Pancreas (tissue), 10 donors: ENCODE data around the gene LTBP1. TPM values are rescaled to one million over a fixed set of nuclear protein-coding genes. Genes with fewer than 3 reads are reported as not detected.

Experiments
- ATAC-seq, 4 donors: fragments of 200-7000 bp; cut with Tn5 transposase; one replicate each; pipeline versions ENCODE4 v1.8.0 to v1.9.1; 2020; ENCODE audit warnings: mild to moderate bottlenecking in 4 of 4, moderate library complexity in 4 of 4
- DNase-seq, 6 donors: peaks; one replicate each; pipeline ENCODE4 v3.0.0-alpha.2; 2020
- FAIRE-seq: peaks from 2 replicates; lab custom pipeline; 2012; peaks lifted over from hg19 to GRCh38; lab: Jason Lieb, UNC
- H3K27ac ChIP-seq, 4 donors: fragments of 200-600 bp; sonication (generic); 1 replicate in 3 of 4; 2 replicates in 1 of 4; pipeline versions ENCODE4 v1.5.0 to v1.8.0; 2020
- H3K27me3 ChIP-seq, 4 donors: fragments of 200-600 bp; one replicate each; pipeline ENCODE4 v1.8.0; 2021
- H3K36me3 ChIP-seq, 3 donors: fragments of 200-600 bp; sonication (generic) in 1 of 3; one replicate each; pipeline versions ENCODE4 v1.5.0 to v1.8.0; 2020 to 2021
- H3K4me1 ChIP-seq, 3 donors: fragments of 200-600 bp; one replicate each; pipeline ENCODE4 v1.8.0; 2021
- H3K4me3 ChIP-seq, 4 donors: fragments of 200-600 bp; sonication (generic) in 2 of 4; one replicate each; pipeline versions ENCODE4 v1.5.0 to v1.8.0; 2020 to 2021
- H3K9me3 ChIP-seq, 4 donors: fragments of 200-600 bp; one replicate each; pipeline ENCODE4 v1.8.0; 2021
- WGBS, 2 donors: extraction: QIAGEN DNeasy Blood & Tissue Kit; methylation state at CpG; one replicate each; pipeline ENCODE4 v1.1.7; 2013; 5-methylcytosine and 5-hydroxymethylcytosine counted together
- intact Hi-C, 3 donors: fragments of 100-400 bp; cut with DNase I; formaldehyde crosslinking; loops; one replicate each; pipeline versions ENCODE4 v1.11.1 to v1.14.2; 2022
- polyA plus RNA-seq, 2 donors: library from polyadenylated mRNA; stranded (reverse); fragments of 200-250 nt; gene quantifications; one replicate each; pipeline ENCODE4 v1.2.3, GENCODE V29; 2013
- total RNA-seq, 6 donors: library from RNA; stranded (reverse); fragmentation: NEBNext Ultra II Directional in 4 of 6; extraction: Animal tissue kit (Norgen Biotek cat#: 25700) in 4 of 6; gene quantifications; one replicate each; pipeline versions ENCODE4 v1.2.1 to v1.2.4, GENCODE V29; 2021 to 2023
- TF ChIP-seq, protein P1 (sequence below), 4 donors: fragments of 200-600 bp; sonication (generic) in 3 of 4; IDR thresholded peaks; one replicate each; pipeline versions ENCODE4 v1.5.0 to v1.8.0; 2021; ENCODE audit warnings: antibody characterized with exemption in 4 of 4
- donor health status: healthy with polysubstance abuse.
- donor health status: DM: no; HTN: no; CAD: no; lungs with moderate emphysema.
- donor health status: DM: no; HTN: no; CAD: no.
- donor health status: control.
- donor health status: control.
- donor health status: Bipolar disorder and iron deficiency.
- donor health status: DM: yes; HTN: yes; CAD: no.
- donor health status: DM: no; HTN: no; CAD: no.
- donor health status: DM: no; HTN: no; CAD: no.
- donor health status: DM: yes; HTN: yes; CAD: no.

Gene LTBP1
- total and polyA plus RNA-seq, 8 donors, result 0.83 to 21.2 (median 2.6) TPM

DNA sequence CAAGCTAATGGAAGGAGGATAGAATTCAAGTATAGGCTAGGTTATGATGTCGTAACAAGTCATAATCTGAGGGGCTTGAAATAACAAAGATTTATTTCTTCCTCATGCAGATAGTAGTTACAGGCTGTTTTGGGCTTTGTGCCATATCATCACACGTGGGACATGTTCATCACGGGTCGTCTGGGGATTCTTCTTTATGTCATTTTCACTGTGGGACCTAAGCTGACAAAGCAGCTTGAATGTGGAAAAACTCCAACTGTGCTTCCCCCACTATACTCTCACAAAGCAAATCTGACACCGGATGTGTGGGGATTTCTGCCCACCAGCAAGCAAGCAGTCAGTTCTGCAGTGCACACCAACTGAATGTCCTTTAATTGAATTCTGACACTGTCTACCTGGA lies 124.8 kb downstream of the LTBP1 start:
- TF ChIP-seq, protein P1, sequence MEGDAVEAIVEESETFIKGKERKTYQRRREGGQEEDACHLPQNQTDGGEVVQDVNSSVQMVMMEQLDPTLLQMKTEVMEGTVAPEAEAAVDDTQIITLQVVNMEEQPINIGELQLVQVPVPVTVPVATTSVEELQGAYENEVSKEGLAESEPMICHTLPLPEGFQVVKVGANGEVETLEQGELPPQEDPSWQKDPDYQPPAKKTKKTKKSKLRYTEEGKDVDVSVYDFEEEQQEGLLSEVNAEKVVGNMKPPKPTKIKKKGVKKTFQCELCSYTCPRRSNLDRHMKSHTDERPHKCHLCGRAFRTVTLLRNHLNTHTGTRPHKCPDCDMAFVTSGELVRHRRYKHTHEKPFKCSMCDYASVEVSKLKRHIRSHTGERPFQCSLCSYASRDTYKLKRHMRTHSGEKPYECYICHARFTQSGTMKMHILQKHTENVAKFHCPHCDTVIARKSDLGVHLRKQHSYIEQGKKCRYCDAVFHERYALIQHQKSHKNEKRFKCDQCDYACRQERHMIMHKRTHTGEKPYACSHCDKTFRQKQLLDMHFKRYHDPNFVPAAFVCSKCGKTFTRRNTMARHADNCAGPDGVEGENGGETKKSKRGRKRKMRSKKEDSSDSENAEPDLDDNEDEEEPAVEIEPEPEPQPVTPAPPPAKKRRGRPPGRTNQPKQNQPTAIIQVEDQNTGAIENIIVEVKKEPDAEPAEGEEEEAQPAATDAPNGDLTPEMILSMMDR (IDR thresholded peaks at IDR 0.05), result no peak
- WGBS, 2 donors, result 64 to 69% methylated on average over 5 of the region's 5 CpGs

DNA sequence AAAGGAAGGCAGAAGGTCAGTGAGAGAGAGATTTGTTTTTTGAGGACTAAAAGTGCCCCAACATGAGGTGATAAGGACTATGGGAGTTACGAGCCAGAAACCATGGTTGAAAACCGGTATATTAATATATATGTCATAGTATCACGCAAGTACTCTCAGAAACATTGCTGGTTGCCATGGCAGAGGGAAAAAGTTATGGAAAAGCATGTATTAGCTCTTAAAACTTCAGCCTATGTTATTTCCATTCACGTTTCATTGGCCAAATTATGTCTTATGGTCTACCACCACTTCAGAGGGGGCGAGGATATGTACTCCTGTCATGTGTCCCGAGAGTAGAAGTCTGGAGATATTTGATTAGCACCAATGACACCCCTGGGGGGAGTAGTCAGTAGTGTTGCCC lies 125.9 kb downstream of the LTBP1 start:
- DNase-seq, result no peak
- peaks cover 0 to 4% (median 0%) of the 10 kb centered on the region in 3 donors for H3K4me1 ChIP-seq
- intact Hi-C loops, result no loop called here
- no peaks in the 10 kb centered on the region for H3K27me3 ChIP-seq
- H3K9me3 ChIP-seq, result no peaks in the 10 kb centered on the region
- TF ChIP-seq, protein P1 (IDR thresholded peaks at IDR 0.05), result no peak
- FAIRE-seq, result no peak
- no peaks in the 10 kb centered on the region for H3K36me3 ChIP-seq
- ATAC-seq, result no peak
- 79 to 80% methylated on average over 6 of the region's 6 CpGs for WGBS, 2 donors
- no peak overlapping the region for H3K4me3 ChIP-seq
- H3K27ac ChIP-seq, result peak overlapping the region in 2 of 4 donors; percentile 5 to 6

More for the DNA sequence above, 124.8 kb downstream of the LTBP1 start:
- FAIRE-seq, result no peak
- intact Hi-C loops, result no loop called here
- DNase-seq, result no peak
- Histone ChIP-seq H3K4me3 (no peak overlapping the region), H3K4me1 (peaks cover 0 to 4% (median 0%) of the 10 kb centered on the region in 3 donors), H3K36me3 (no peaks in the 10 kb centered on the region), H3K27me3 (no peaks in the 10 kb centered on the region), H3K27ac (no peak overlapping the region), H3K9me3 (no peaks in the 10 kb centered on the region)
- no peak for ATAC-seq

DNA sequence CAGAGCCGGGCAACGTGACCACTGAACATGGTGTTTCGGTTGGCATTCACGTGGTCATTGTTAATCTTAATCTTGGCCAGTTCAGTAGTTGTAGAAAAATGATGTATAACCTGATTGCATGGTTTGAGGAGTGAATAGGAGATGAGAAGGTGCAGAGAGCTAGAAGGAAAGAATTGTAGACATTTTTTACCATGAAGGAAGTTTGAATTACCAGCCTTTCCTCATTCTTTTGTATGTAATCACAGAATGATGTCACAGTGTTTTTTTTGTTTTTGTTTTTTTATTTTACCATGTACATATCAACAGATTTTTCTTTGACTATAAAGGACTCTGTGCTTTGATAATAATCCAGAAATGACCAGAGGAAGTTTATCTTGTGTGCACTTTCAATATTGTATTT lies 126.3 kb downstream of the LTBP1 start:
- TF ChIP-seq, protein P1 (IDR thresholded peaks at IDR 0.05), result no peak
- Histone ChIP-seq H3K9me3 (no peaks in the 10 kb centered on the region), H3K27ac (peak overlapping the region in 2 of 4 donors; percentile 5 to 6), H3K36me3 (no peaks in the 10 kb centered on the region), H3K4me3 (no peak overlapping the region), H3K27me3 (no peaks in the 10 kb centered on the region), H3K4me1 (peaks cover 0 to 4% (median 0%) of the 10 kb centered on the region in 3 donors)
- intact Hi-C loops, result no loop called here
- DNase-seq (no peak), ATAC-seq (peak in 1 of 4 donors; percentile 14), FAIRE-seq (no peak)
- WGBS, 2 donors, result 87 to 93% methylated on average over 4 of the region's 4 CpGs

DNA sequence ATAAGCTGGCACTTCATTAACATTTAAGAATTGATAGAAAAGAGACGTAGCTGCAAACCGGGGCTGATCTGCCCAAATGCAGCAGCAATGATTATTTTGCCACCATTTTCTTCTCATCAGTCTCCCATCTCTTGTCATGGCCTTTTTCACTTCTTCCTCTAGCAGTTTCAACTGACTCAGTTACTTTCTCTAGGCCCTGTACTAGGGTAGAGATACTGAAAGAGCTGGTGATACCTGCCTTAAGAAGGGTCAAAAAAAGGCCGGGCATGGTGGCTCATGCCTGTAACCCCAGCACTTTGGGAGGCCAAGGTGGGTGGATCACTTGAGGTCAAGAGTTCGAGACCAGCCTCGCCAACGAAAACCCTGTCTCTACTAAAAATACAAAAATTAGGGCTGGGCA lies 127.4 kb downstream of the LTBP1 start:
- Histone ChIP-seq H3K27ac (no peak overlapping the region), H3K4me1 (peaks cover 0 to 4% (median 0%) of the 10 kb centered on the region in 3 donors), H3K9me3 (no peaks in the 10 kb centered on the region), H3K27me3 (no peaks in the 10 kb centered on the region), H3K36me3 (no peaks in the 10 kb centered on the region), H3K4me3 (no peak overlapping the region)
- TF ChIP-seq, protein P1 (IDR thresholded peaks at IDR 0.05), result no peak
- ATAC-seq (no peak), DNase-seq (no peak), FAIRE-seq (no peak)
- intact Hi-C loops, result no loop called here
- WGBS, 2 donors, result 96 to 98% methylated on average over 6 of the region's 6 CpGs

DNA sequence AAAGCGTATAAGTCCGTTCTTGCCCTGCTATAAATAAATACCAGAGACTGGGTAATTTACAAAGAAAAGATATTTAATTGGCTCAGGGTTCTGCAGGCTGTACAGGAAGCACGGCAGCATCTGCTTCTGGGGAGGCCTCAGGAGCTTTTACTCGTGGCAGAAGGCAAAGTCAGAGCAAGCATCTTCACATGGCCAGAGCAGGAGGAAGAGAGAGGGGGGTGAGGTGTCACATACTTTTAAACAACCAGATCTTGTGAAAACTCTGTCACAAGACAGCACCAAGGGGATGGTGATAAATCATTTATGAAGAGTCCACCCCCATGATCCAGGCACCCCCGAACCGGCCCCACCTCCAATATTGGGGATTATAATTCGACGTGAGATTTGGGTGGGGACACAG lies 130.6 kb downstream of the LTBP1 start:
- no peak for DNase-seq
- H3K27me3 ChIP-seq, result no peaks in the 10 kb centered on the region
- ATAC-seq, result no peak
- H3K27ac ChIP-seq, result no peak overlapping the region
- TF ChIP-seq, protein P1 (IDR thresholded peaks at IDR 0.05), result no peak
- H3K4me3 ChIP-seq, result no peak overlapping the region
- 85% methylated on average over 8 of the region's 8 CpGs for WGBS, 2 donors
- H3K36me3 ChIP-seq, result no peaks in the 10 kb centered on the region
- FAIRE-seq, result no peak
- no peaks in the 10 kb centered on the region for H3K9me3 ChIP-seq
- peaks cover 0 to 4% (median 0%) of the 10 kb centered on the region in 3 donors for H3K4me1 ChIP-seq
- intact Hi-C loops, result no loop called here
